MG63 (cell line): Measurements from ENCODE around the gene RAVER2. TPM values are rescaled to one million over a fixed set of nuclear protein-coding genes. Genes with fewer than 3 reads are reported as not detected.

Experiments used
- DNase-seq: peaks from one replicate; pipeline ENCODE4 v3.0.0-alpha.2; 2020
- H3K27me3 ChIP-seq: fragments of 250-450 bp; sonication (Bioruptor Pico); 2 replicates; pipeline ENCODE4 v1.5.1; 2020; ENCODE audit warnings: mild to moderate bottlenecking, moderate library complexity
- H3K36me3 ChIP-seq: fragments of 250-450 bp; sonication (Bioruptor Pico); 2 replicates; pipeline ENCODE4 v1.5.1; 2020; ENCODE audit warnings: mild to moderate bottlenecking, moderate library complexity
- H3K4me3 ChIP-seq: fragments of 250-450 bp; sonication (Bioruptor Pico); 2 replicates; pipeline ENCODE4 v1.5.1; 2020; ENCODE audit warnings: mild to moderate bottlenecking, moderate library complexity
- H3K9me3 ChIP-seq: fragments of 250-450 bp; sonication (Bioruptor Pico); 2 replicates; pipeline ENCODE4 v1.5.1; 2020; ENCODE audit warnings: mild to moderate bottlenecking, moderate library complexity
- total RNA-seq: library from RNA; depleted of rRNA; stranded (reverse); fragments of >200 nt; shearing (Covaris generic); gene quantifications from 2 replicates; pipeline ENCODE4 v1.2.3, GENCODE V29; 2014; ENCODE audit warnings: low replicate concordance

The RAVER2 gene
- total RNA-seq, 1 experiment from 2014 or later, result 7.6 TPM

- Histone ChIP-seq H3K27me3 (peaks cover 2% of the 10 kb centered on the region; the same call in 1 of the 2 replicates), H3K4me3 (peak overlapping the region; percentile 75), H3K36me3 (no peaks in the 10 kb centered on the region), H3K9me3 (no peaks in the 10 kb centered on the region)
- no peak for DNase-seq
Measured at GRCh38 chr1:64743954-64744491, 852 bp upstream of the RAVER2 start.

- H3K4me3 ChIP-seq, result peak overlapping the region; percentile 75
- H3K36me3 ChIP-seq, result no peaks in the 10 kb centered on the region
- H3K27me3 ChIP-seq, result peaks cover 2% of the 10 kb centered on the region; the same call in 1 of the 2 replicates
- H3K9me3 ChIP-seq, result no peaks in the 10 kb centered on the region
- peak; percentile 16 for DNase-seq
Measured at GRCh38 chr1:64745181-64745985, 508 bp downstream of the RAVER2 start.

- H3K4me3 ChIP-seq, result peak overlapping the region; percentile 75
- peaks cover 2% of the 10 kb centered on the region; the same call in 1 of the 2 replicates for H3K27me3 ChIP-seq
- DNase-seq, result no peak
- no peaks in the 10 kb centered on the region for H3K9me3 ChIP-seq
- no peaks in the 10 kb centered on the region for H3K36me3 ChIP-seq
Measured at GRCh38 chr1:64745986-64746940, 1.4 kb downstream of the RAVER2 start.

GRCh38 chr1:64748222-64748621 is 3.3 kb downstream of the RAVER2 start:
- Histone ChIP-seq H3K9me3 (no peaks in the 10 kb centered on the region), H3K4me3 (no peak overlapping the region), H3K27me3 (peaks cover 2% of the 10 kb centered on the region; the same call in 1 of the 2 replicates), H3K36me3 (no peaks in the 10 kb centered on the region)
- DNase-seq, result no peak

- H3K9me3 ChIP-seq, result no peaks in the 10 kb centered on the region
- H3K4me3 ChIP-seq, result no peak overlapping the region
- H3K27me3 ChIP-seq, result no peaks in the 10 kb centered on the region
- H3K36me3 ChIP-seq, result no peaks in the 10 kb centered on the region
- DNase-seq, result no peak
Measured at GRCh38 chr1:64748706-64749105, 3.8 kb downstream of the RAVER2 start.

GRCh38 chr1:64750092-64750491 is 5.2 kb downstream of the RAVER2 start:
- Histone ChIP-seq H3K4me3 (no peak overlapping the region), H3K9me3 (no peaks in the 10 kb centered on the region), H3K36me3 (no peaks in the 10 kb centered on the region), H3K27me3 (no peaks in the 10 kb centered on the region)
- no peak for DNase-seq

GRCh38 chr1:64750875-64751274 is 6.0 kb downstream of the RAVER2 start:
- no peak for DNase-seq
- Histone ChIP-seq H3K9me3 (no peaks in the 10 kb centered on the region), H3K27me3 (no peaks in the 10 kb centered on the region), H3K4me3 (no peak overlapping the region), H3K36me3 (no peaks in the 10 kb centered on the region)

GRCh38 chr1:64754173-64754572 is 9.3 kb downstream of the RAVER2 start:
- DNase-seq, result no peak
- H3K27me3 ChIP-seq, result no peaks in the 10 kb centered on the region
- no peak overlapping the region for H3K4me3 ChIP-seq
- no peaks in the 10 kb centered on the region for H3K9me3 ChIP-seq
- no peaks in the 10 kb centered on the region for H3K36me3 ChIP-seq

GRCh38 chr1:64755361-64755760 is 10.5 kb downstream of the RAVER2 start:
- no peak for DNase-seq
- Histone ChIP-seq H3K36me3 (no peaks in the 10 kb centered on the region), H3K9me3 (no peaks in the 10 kb centered on the region), H3K4me3 (no peak overlapping the region), H3K27me3 (no peaks in the 10 kb centered on the region)

GRCh38 chr1:64756770-64757169 is 11.9 kb downstream of the RAVER2 start:
- no peak for DNase-seq
- Histone ChIP-seq H3K36me3 (no peaks in the 10 kb centered on the region), H3K27me3 (no peaks in the 10 kb centered on the region), H3K4me3 (no peak overlapping the region), H3K9me3 (no peaks in the 10 kb centered on the region)

- Histone ChIP-seq H3K4me3 (no peak overlapping the region), H3K9me3 (no peaks in the 10 kb centered on the region), H3K36me3 (no peaks in the 10 kb centered on the region), H3K27me3 (no peaks in the 10 kb centered on the region)
- no peak for DNase-seq
Measured at GRCh38 chr1:64757213-64757612, 12.3 kb downstream of the RAVER2 start.

- no peak for DNase-seq
- no peaks in the 10 kb centered on the region for H3K27me3 ChIP-seq
- no peaks in the 10 kb centered on the region for H3K9me3 ChIP-seq
- no peaks in the 10 kb centered on the region for H3K36me3 ChIP-seq
- H3K4me3 ChIP-seq, result no peak overlapping the region
Measured at GRCh38 chr1:64758233-64758632, 13.4 kb downstream of the RAVER2 start.

GRCh38 chr1:64759968-64760367 is 15.1 kb downstream of the RAVER2 start:
- Histone ChIP-seq H3K4me3 (no peak overlapping the region), H3K36me3 (no peaks in the 10 kb centered on the region), H3K9me3 (peaks cover 5% of the 10 kb centered on the region; the same call in 1 of the 2 replicates), H3K27me3 (no peaks in the 10 kb centered on the region)
- DNase-seq, result no peak

GRCh38 chr1:64765012-64765411 is 20.1 kb downstream of the RAVER2 start:
- Histone ChIP-seq H3K4me3 (no peak overlapping the region), H3K36me3 (peaks cover 2% of the 10 kb centered on the region; the same call in 1 of the 2 replicates), H3K9me3 (peaks cover 6% of the 10 kb centered on the region; the same call in 1 of the 2 replicates), H3K27me3 (no peaks in the 10 kb centered on the region)
- no peak for DNase-seq

GRCh38 chr1:64765826-64766225 is 21.0 kb downstream of the RAVER2 start:
- Histone ChIP-seq H3K36me3 (peaks cover 2% of the 10 kb centered on the region; the same call in 1 of the 2 replicates), H3K27me3 (no peaks in the 10 kb centered on the region), H3K4me3 (no peak overlapping the region), H3K9me3 (peaks cover 6% of the 10 kb centered on the region; the same call in 1 of the 2 replicates)
- DNase-seq, result no peak

GRCh38 chr1:64766429-64766828 is 21.6 kb downstream of the RAVER2 start:
- no peak for DNase-seq

GRCh38 chr1:64769482-64769881 is 24.6 kb downstream of the RAVER2 start:
- Histone ChIP-seq H3K4me3 (no peak overlapping the region), H3K36me3 (peaks cover 2% of the 10 kb centered on the region; the same call in 1 of the 2 replicates), H3K9me3 (peaks cover 4% of the 10 kb centered on the region; the same call in 1 of the 2 replicates), H3K27me3 (no peaks in the 10 kb centered on the region)
- DNase-seq, result no peak

More at GRCh38 chr1:64766429-64766828, 21.6 kb downstream of the RAVER2 start:
- Histone ChIP-seq H3K27me3 (no peaks in the 10 kb centered on the region), H3K36me3 (peaks cover 2% of the 10 kb centered on the region; the same call in 1 of the 2 replicates), H3K9me3 (peaks cover 6% of the 10 kb centered on the region; the same call in 1 of the 2 replicates), H3K4me3 (no peak overlapping the region)
